Renal cortex interstitium (tissue), 11 donors: Measurements from ENCODE around the gene TRIP13. TPM values are rescaled to one million over a fixed set of nuclear protein-coding genes. Genes with fewer than 3 reads are reported as not detected.
"Not testable (repeated sequence)": the region's sequence is repeated elsewhere in the genome, so short reads cannot be mapped to it uniquely, and the experiment has no call there.

Source experiments
- DNase-seq, 11 donors: peaks; one replicate each; pipeline ENCODE4 v3.0.0-alpha.2; 2013; ENCODE audit warnings: low read depth in 9 of 11, low spot score in 4 of 11; ENCODE audit errors: extremely low read depth in 1 of 11
- polyA plus RNA-seq, 3 donors: library from polyadenylated mRNA; unstranded; fragments of 120-200 nt; gene quantifications; one replicate each; pipeline ENCODE4 v1.2.1, GENCODE V29; 2013; ENCODE audit not compliant: insufficient read length in 3 of 3

Gene TRIP13
- polyA plus RNA-seq, 3 donors: 11.0 to 19.0 (median 16.1) TPM

- no peak for DNase-seq
Observed at GRCh38 chr5:865771-866170, 26.9 kb upstream of the TRIP13 start.

DNA sequence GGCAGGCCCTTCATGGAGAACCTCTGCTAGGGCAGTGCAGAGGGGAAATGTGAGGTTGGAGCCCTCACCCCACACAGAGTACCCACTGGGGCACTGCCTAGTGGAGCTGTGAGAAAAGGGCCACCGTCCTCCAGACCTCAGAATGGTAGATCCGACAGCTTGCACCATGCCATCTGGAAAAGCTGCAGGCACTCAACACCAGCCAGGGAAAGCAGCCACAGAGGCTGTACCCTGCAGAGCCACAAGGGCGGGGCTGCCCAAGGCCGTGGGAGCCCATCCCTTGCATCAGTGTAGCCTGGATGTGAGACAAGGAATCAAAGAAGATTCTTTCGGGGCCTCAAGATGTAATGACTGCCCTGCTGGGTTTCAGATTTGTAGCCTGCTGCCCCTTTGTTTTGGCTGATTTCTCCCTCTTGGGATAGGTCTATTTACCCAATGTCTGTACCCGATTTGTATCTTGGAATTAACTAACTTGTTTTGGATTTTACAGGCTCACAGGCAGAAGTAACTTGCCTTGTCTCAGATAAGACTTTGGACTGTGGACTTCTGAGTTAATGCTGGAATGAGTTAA is 25.3 kb upstream of the TRIP13 start:
- DNase-seq: no peak

DNA sequence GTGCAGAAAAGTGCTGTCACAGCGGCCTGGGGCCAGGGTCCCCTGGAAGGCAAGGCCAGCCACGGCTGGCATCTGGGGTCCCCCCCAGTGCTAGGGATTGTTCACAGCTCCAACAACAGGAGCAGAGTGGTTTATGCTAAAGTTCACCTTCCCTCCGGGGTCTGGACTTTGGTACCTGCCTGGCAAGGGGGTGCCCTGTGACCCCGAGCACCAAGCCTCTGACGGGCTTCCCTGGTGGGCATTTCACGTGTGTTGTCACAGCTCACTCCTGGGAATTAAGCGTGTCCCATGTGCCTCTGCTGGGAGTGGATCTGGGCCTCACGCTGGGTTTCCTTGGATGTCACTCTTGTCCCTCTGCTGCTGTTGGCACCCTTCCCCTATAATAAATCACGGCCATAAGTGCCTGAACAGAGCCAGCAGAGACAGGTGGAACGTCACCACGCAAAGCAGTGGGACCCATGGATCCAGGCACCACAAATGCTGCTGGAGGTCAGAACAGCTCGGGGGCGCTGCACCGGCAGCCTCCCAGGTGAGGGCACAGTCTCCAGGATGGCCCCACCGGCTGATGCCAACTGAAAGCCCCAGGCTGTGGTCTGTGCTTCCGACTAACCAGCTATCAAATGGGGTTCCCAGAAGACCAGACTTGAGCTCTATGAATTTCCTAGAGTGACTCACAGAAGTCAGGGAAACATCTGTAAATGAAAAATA is 24.1 kb upstream of the TRIP13 start:
- DNase-seq: no peak

DNA sequence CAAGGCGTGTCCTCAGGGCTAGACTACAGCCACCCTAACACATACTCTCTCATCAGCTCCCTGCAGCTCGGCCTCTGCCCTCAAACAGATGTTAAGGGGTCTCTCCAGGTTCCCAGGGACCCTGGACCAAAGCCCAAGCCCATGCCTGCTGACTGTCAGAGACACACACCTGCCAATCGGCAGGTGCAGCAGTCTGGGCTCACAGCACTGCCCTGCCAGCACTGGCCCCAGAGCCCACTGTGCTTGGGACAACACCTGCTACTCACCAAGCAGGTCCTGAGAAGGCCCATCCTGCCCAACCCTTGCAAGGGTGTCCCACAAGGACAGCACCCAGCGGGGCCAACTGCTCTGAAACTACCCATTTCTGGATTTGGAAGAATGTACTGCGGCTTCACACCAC is 21.7 kb upstream of the TRIP13 start:
- DNase-seq: no peak

GRCh38 chr5:871596-872298 is 20.9 kb upstream of the TRIP13 start:
- no peak for DNase-seq

DNA sequence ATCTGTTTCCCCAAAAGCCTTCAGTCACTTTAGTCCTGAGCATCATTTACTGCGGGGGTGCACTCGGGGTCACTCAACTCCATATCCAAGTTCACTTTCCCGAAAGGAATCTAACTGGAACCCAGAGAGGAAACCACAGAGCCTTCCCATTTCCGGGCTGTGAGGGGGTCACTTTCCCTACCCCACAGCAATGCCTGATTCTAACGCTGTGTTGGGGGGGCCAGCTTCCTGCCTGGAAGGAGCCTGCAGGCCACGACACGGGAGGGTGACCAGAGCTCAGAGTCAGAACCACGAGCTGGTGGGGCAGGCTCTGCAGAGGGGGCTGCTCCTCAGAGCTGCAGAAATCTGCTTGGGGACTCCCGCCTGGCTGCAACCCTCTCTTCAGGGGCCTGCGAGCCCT is 20.4 kb upstream of the TRIP13 start:
- no peak for DNase-seq

DNA sequence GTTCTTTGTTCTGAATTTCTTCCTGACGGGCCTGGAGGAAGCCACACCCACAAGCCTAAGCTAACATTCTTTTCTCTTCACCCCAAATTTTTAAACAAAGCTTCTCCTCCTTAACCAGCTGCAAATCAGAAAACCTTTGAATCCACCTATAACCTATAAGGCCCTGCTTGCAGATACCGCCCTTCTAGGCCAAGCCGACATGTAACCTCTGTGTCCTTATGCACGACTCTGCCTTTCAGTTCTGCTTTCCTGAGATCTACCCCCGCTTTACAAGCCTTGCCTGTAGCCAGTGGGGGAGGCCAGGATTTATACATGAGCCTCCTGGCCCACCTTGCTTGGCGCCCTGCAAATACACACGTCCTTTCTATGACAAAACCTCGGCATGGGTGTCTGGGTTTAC is 19.4 kb upstream of the TRIP13 start:
- no peak for DNase-seq

DNA sequence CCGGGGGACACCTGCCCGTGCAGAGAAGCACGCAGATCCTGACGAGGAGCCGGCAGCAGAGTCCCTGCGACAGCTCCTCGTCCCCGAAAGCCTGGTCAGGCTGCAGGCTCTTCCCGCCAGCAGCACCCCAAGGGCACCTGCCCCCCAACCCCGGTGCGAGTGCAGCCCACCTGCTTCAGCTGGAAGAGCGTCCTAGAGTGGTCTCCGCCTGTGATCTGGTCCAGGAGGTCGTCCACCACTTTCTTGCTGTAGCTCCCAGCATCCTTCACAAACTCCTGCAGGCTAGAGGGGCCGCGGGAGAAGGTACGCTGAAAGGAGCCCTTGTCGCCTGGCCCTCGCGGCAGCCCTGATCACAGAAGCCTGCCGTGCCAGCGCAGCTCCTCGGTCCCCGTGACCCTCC is 16.8 kb upstream of the TRIP13 start:
- no peak for DNase-seq

GRCh38 chr5:876398-877365 is 16.0 kb upstream of the TRIP13 start:
- DNase-seq: no peak

- DNase-seq: no peak
Observed at GRCh38 chr5:878125-878524, 14.6 kb upstream of the TRIP13 start.

GRCh38 chr5:878677-879076 is 14.0 kb upstream of the TRIP13 start:
- not testable (repeated sequence) for DNase-seq

- DNase-seq: no peak
Observed at GRCh38 chr5:880816-881550, 11.7 kb upstream of the TRIP13 start.

GRCh38 chr5:881551-881935 is 11.1 kb upstream of the TRIP13 start:
- DNase-seq: no peak

GRCh38 chr5:882253-883183 is 10.2 kb upstream of the TRIP13 start:
- no peak for DNase-seq

- no peak for DNase-seq
Observed at GRCh38 chr5:883475-884181, 9.1 kb upstream of the TRIP13 start.

GRCh38 chr5:884345-885126 is 8.1 kb upstream of the TRIP13 start:
- no peak for DNase-seq

- no peak for DNase-seq
Observed at GRCh38 chr5:885127-885442, 7.6 kb upstream of the TRIP13 start.
